Activated CD4-positive, CD25-positive, alpha-beta regulatory T cell treated with anti-CD3 and anti-CD28 coated beads, Interleukin-2, amount 50 U/mL, for 24 hours (primary cell): ENCODE results near the gene ANKS1A.
A peak's percentile ranks its signal among the peaks of the same experiment; 100 is the strongest.
"Not testable (repeated sequence)": the region's sequence is repeated elsewhere in the genome, so short reads cannot be mapped to it uniquely, and the experiment has no call there.

Experiments
- ATAC-seq, 2 donors: fragments of 150-1000 bp; cut with Tn5 transposase; one replicate each; pipeline ENCODE4 v1.10.0; 2021; ENCODE audit warnings: mild to moderate bottlenecking in 1 of 2, moderate library complexity in 1 of 2

Gene ANKS1A

GRCh38 chr6:35003886-35004530 lies 115.0 kb downstream of the ANKS1A start:
- not testable (repeated sequence) for ATAC-seq

- ATAC-seq, result no peak
Observed at GRCh38 chr6:35007016-35007415, 118.0 kb downstream of the ANKS1A start.

GRCh38 chr6:35008858-35009257 lies 119.8 kb downstream of the ANKS1A start:
- ATAC-seq, result no peak

GRCh38 chr6:35011096-35012041 lies 122.3 kb downstream of the ANKS1A start:
- peak; percentile 87 to 93 for ATAC-seq

GRCh38 chr6:35013701-35014100 lies 124.6 kb downstream of the ANKS1A start:
- no peak for ATAC-seq

- no peak for ATAC-seq
Observed at GRCh38 chr6:35014341-35014740, 125.3 kb downstream of the ANKS1A start.

GRCh38 chr6:35014786-35015185 lies 125.7 kb downstream of the ANKS1A start:
- ATAC-seq, result no peak

GRCh38 chr6:35015476-35015875 lies 126.4 kb downstream of the ANKS1A start:
- no peak for ATAC-seq

GRCh38 chr6:35015996-35016395 lies 126.9 kb downstream of the ANKS1A start:
- ATAC-seq, result no peak

- ATAC-seq, result no peak
Observed at GRCh38 chr6:35016502-35017321, 127.7 kb downstream of the ANKS1A start.

- ATAC-seq, result no peak
Observed at GRCh38 chr6:35017411-35018181, 128.5 kb downstream of the ANKS1A start.

GRCh38 chr6:35018182-35018519 lies 129.1 kb downstream of the ANKS1A start:
- ATAC-seq, result no peak

- ATAC-seq, result no peak
Observed at GRCh38 chr6:35018746-35019145, 129.7 kb downstream of the ANKS1A start.

GRCh38 chr6:35019171-35019570 lies 130.1 kb downstream of the ANKS1A start:
- ATAC-seq, result no peak

- ATAC-seq, result no peak
Observed at GRCh38 chr6:35019831-35020230, 130.8 kb downstream of the ANKS1A start.

- ATAC-seq, result no peak
Observed at GRCh38 chr6:35021004-35021403, 131.9 kb downstream of the ANKS1A start.

- ATAC-seq, result no peak
Observed at GRCh38 chr6:35023091-35024000, 134.3 kb downstream of the ANKS1A start.

GRCh38 chr6:35024551-35025054 lies 135.5 kb downstream of the ANKS1A start:
- ATAC-seq, result no peak

- ATAC-seq, result no peak
Observed at GRCh38 chr6:35025232-35026188, 136.5 kb downstream of the ANKS1A start.
